Medulla oblongata (tissue), 1 donor: ENCODE results near the gene RFK.
"Not testable (repeated sequence)": the region's sequence is repeated elsewhere in the genome, so short reads cannot be mapped to it uniquely, and the experiment has no call there.

Source experiments
- DNase-seq: peaks from one replicate; pipeline ENCODE4 v3.0.0-alpha.2; 2015; ENCODE audit errors: extremely low spot score

The RFK gene

DNA sequence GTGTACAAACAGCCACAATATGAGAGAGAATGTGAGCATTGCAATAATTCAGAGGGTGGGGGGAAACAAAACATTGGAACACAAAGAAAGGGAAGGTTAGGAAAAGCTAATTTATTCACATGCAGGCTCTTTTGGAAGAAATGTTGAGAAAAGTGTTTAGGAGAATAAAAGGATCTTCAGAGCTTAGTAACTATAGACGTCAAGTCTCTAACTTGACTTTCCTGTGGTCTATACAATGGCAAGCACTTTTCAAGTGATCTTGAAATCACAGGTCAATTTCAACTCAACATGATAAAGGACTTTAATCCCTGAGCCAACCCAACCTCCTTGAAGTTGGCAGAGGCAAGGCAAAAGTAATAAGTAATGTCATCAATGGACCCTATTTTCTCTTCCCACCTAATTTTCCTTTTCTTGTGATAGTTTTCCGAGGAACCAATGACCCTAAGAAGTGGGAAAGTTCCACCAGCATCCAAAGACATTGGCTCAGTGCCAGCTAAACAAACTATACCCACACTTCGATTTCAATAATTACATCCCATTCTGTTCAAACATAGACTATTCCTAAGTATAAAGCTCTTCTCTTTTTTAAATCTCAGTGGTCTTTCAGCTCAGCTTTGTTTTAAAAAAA lies 23.7 kb downstream of the RFK start:
- no peak for DNase-seq

DNA sequence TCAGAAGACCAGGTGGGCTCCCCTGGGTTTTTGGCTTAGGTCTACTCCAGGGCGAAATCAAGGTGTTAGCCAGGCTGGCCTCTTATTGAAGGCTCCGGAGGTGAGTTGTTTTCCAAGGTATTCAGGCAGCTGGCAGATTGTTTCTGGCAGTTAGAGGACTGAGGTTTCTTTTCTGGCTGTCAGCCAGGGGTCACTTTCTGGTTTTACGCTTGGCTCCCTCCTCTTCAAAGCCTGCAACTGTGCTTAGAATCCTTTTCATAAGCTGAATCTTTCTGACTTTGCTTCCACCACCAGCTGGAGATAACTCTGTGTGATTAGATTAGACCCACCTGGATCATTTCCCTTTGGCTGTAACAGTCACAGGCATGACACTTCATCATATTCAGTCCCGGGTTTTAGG lies 24.6 kb downstream of the RFK start:
- no peak for DNase-seq

DNA sequence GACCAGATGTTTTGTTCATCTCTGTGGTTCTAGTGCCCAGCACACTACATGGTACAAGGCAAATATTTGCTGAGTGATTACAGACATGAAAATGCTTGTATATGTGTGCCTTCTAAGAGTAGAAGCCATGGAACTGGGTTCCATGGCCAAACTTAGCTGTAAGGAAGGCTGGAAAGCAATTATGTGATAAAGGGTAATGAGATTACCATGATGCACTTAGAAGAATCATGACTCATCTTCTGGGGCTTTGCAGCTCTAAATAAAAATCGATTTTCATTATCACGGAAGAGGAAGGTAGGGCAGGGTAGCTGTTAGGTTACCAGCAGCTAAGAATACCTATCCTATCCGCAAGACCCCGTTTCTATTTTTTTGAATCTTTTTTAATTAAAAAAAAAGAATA lies 28.0 kb downstream of the RFK start:
- DNase-seq, result no peak

DNA sequence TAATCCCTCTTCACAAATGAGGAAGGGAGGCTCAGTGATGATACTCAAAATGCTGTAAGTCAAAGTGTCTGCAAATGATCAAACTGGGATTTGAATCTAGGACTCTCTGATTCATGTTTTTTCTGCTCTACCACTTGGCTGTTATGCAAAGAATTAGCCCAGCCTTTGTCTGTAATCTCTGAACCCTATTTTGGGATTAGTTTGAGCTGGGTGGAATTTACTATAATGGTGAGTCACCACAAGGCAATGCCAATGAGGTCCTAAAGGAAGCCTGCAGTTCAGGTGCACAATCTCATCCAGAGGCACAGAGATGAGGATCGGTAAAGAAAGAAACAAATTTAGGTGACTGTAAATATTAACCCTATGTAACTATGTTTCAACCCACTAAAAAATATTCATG lies 29.2 kb downstream of the RFK start:
- DNase-seq, result no peak

DNA sequence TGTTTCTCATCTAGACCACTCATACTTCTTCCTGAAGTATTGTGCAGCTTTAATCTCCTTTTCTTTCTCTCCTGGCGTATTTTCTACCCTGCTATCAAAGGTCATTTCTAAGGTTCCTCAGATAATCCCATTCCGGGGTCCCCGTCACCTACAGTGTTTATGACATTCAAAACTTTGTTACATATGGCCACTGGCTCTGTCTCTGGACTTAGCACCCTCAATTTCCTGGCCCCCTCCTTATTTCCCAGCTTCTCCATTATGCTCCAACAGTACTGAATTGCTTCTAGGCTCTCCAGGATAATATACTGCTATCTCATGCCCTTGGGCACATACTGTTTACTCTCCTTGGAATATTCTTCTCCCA lies 31.2 kb downstream of the RFK start:
- no peak for DNase-seq

DNA sequence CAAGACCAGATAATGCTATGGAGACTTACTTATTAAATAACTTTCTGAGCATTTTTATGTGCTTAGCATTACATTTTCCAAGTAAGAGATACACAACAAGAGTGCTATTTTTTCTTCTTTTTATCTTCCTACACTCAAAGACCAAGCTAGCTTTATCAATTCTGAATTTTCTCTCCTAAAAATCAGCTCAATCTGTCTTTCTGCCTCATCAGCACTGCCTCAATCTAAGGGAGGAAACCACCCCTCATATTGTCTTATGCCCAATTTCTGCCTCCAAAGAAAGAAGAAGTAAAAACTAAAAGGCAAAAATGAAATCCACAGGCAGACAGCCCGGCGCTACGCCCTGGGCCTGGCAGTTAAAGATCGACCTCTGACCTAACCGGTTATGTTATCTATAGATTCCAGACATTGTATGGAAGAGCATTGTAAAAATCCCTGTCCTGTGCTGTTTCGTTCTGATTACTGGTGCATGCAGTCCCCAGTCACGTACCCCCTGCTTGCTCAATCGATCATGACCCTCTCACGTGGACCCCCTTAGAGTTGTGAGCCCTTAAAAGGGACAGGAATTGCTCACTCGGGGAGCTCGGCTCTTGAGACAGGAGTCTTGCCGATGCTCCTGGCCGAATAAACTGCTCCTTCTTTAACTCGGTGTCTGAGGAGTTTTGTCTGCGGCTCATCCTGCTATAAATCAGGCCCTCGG lies 31.7 kb downstream of the RFK start:
- DNase-seq, result not testable (repeated sequence)

DNA sequence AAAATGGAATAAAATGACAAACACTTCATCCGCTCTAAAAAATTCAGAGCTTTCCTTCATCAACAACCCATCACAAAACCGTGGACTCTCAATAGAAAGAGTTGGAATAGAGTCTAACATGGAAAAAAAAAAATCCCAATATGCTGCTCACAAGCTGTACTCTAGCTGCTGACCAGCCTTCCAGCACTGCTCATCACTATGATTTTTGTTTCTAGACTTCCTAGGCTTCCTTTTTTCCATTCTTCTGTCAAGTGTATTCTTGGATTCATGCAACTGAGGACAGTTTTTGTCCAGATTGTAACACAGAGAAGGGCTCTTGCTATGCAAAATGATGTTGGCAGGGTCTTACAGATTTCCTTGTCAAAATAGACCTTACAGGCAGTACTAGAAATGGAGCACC lies 34.5 kb downstream of the RFK start:
- DNase-seq, result no peak

DNA sequence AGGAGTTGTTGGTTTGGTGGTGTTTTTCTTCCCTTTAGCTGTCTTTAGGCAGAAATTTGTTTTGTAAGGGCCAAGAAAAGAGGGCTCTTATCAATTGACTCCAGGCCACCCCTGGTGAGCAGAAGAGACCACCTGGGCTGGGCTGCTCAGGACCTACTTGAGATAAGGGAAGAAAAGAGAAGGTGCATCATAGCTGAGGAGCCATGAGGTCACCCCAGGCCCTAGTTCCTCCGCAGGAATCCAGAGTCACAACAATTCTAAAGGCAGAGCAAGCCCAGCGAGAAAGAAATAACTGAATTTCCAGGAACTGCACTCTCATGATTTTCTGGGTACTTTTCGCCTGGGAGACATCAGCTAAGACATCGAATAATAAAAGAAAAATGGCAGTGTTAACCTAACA lies 34.9 kb downstream of the RFK start:
- no peak for DNase-seq

DNA sequence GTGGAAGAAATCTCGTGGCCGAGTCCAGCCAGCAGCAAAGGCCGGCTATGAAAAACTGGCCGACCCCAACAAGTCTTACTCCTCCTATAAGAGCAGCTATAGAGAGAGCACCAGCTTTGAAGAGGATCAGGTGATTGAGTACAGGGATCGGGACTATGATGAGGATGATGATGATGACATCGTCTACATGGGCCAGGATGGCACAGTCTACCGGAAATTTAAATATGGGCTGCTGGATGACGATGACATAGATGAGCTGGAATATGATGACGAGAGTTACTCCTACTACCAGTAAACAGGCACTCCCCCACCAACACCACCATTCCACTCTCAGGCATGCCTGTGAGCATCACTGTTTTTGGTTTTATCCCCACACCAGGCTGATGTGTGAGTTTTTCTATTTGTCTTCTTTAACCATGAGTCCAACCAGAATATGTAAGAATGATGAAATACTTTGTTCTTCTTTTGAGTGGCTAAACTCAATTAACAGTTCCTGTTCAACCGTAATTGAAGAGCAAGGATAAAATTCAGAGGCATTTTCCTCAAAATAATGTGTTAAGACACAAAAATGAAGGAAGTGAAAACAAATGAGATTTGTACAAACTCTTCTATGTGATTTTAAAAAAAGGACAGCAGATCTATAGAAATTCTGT lies 35.5 kb downstream of the RFK start:
- no peak for DNase-seq

DNA sequence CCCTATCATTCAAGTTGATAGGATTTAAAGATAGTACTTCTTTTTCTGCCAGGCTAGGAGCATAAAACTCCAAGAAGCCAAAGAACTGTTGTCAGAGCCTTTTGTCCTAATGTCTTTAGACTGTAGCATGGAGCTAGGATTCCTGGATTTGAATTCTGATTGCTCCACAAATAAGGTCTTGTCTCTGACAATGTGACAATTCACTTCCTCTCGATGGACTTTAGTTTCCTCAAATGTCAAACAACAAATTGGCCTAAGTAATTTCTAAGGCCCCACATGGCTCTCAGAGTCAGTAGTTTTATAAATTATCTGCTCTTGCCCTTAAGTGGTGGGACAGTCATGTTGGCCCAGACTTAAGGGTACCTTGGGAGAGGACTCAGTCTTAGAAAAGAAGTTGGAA lies 36.7 kb downstream of the RFK start:
- DNase-seq, result no peak

DNA sequence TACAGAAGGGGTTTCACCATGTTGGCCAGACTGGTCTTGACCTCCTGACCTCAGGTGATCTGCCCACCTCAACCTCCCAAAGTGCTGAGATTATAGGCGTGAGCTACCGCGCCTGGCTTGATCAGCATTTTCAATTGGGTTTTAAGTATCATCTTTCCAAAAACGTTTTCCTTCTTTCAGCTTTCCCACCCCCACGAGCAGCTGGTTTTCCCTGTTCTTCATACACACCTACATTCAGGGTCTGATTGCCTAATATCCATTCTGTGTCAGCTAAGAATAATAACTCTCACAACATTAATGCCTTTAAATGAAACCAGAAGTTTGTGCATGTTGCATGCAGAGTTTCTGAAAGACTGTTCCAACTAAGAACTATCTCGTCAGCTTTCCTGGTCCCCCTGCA lies 38.3 kb downstream of the RFK start:
- DNase-seq, result no peak

DNA sequence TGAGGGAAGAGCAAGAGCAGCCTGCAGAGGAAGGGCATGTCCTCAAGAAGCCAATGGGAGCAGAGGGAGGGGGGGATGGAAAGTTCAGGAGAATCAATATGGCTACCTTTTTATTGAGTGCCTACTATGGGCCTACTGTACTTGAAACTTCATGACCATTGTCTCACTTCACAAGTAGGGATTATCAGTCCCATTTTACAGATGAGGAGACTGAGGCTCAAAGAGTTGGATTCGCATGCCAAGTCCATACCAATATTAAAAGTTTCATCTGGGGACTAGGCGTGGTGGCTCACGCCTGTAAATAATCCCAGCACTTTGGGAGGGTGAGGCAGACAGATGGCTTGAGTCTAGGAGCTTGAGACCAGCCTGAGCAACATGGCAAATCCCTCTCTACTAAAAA lies 40.0 kb downstream of the RFK start:
- DNase-seq, result no peak

DNA sequence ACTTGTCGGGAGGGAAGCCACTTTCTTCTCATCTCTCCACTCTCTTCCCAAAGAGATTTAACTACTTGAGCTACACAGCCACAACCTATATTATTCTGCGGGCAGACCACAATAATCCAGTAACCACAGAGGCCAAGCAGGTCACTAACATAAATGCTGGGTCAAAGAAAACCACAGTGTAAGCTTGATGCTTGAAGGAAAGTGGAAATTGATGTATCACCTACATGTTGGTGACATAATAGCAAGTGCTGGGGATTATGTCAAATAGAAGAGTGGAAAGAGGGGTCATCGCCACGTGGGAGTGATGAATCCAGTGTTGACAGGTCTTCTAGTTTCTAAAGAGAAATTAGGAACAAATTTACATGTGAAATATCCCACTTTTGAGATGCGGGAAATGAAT lies 40.9 kb downstream of the RFK start:
- DNase-seq, result no peak

DNA sequence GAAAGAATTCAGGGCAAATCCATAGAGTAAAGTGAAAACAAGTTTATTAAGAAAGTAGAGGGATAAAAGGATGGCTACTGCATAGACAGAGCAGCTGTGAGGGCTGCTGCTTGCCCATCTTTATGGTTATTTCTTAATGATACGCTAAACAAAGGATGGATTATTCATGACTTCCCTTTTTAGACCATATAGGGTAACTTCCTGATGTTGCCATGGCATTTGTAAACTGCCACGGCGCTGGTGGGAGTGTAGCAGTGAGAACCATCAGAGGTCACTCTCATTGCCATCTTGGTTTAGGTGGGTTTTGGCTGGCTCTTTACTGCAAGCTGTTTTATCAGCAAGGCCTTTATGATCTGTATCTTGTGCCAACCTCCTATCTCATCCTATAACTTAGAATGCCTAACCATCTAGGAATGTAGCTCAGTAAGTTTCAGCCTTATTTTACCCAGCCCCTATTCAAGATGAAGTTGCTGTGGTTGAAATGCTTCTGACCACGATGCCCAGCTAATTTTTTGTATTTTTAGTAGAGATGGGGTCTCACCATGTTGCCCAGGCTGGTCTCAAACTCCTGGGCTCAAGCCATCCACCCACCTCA lies 42.1 kb downstream of the RFK start:
- no peak for DNase-seq

DNA sequence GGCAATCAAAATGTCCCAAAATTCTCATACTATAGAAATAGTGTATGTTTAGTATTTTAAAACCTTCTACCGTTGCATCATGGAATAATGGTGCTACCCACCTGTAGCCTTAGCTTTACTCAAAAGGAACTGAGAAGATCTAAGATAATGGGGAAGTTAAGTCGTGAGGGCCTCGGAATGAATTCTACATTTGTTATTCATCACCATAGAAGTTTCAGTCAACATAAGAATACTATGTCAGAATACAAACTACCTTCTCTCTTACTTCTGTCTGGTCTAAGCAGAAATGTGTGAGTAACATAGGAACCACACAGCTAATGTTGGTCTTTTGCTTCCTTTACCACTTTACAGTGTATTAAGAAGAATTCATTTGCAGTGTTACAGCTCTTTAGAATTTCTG lies 43.2 kb downstream of the RFK start:
- no peak for DNase-seq

DNA sequence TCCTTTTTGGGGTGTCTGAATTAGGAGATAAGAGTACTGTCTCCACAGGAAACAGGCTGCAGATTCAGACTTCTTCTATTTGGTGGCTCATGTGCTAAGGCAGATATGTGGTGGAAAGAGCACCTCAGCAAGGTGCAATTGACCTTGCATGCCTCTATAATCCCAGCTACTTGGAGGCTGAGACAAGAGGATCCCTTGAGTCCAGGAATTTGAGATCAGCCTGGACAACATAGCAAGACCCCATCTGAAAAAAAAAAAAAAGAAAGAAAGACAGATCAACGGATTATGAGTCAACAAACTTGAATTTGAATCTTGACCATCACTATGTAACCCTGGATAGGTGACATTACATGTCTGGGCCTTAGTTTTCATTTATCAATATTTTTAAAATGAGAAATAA lies 44.4 kb downstream of the RFK start:
- DNase-seq, result no peak

DNA sequence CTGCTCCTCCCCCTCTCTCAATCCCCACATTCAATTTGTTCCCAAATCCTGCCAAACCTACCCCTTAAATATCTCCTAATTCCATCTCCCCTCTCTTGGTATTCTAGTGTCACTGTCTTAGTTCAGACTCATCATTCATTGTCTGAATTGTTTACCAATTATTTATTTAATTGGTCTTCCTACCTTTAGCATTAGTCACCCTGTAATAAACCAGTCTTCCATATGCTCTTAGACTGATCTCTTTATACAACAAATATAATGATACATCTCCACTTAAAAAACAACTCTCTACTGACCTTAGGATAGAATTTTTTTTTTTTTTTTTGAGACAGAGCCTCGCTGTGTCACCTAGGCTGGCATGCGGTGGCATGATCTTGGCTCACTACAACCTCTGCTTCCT lies 51.4 kb downstream of the RFK start:
- no peak for DNase-seq

DNA sequence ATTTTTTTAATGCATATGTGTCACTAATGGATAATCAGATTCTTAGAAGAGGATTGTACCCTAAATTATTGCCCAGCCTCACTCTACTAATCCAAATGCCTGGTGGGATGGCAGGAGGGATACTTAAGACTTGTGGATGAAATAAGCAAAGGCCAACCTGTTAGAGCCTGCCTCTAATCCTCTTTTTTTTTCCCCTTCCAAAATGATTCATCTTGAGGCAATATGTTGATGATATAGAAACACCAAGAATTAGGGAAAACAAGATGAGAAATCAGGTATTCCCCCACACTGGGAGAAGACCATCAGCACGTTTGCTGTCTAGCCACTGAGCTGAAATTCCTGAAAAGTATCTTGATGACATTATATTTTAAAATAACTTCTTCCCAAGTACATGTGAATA lies 52.0 kb downstream of the RFK start:
- no peak for DNase-seq

DNA sequence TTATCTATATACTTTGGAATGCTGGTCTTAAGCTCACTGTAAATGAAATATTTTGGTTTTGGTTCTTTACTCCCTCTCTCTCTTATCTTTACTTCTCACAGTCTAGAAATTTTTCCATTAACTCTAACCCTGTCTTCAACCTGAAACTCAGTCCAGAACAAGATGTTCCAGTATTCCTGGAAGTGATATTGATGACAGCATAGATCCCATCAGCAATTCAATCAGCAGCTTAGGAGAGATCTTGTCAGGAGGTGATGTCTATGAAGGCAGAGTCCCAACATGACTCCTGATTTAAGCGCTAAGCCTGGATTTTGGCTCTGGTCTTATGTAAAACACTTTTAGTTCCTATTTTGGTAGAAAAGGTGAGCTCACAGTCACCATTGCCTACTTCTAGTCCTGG lies 52.6 kb downstream of the RFK start:
- DNase-seq, result no peak

DNA sequence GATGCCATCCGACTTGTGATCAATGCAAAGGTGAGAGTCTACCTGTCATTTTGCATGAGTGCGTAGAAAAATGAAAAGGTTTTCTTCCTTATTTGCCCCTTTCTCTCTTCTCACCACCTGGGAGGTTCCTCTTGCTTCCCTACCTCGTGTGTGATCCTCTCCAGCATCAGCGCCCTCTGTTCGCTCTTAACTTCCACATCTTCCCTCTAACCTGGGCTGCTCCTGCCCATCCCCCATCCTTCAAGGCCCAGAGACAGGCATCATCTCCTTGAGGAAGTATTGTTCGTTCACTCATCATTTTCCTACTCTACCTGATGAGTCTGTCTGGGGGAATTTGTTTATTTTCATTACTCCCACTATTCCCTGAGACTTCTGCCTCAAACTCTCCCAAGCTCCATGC lies 55.8 kb downstream of the RFK start:
- DNase-seq, result no peak

DNA sequence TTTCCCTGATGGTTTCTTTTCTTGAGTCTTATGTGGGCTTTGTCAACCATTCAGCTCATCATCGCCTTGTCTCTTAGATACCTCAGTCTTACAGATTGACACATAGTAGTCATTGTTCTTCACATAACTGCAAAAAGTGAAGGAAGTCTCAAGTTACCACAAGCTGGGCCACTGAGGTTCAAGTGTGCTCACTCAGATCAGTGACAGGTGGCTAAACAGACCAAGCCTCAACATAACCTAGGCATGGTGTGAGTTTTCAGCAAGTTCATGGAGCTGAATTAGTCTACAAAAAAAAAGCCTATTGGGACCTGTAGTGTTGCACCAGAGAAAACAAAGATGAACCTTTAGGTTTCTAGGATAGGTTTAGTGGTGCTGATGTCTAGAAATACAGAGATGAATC lies 58.2 kb downstream of the RFK start:
- DNase-seq, result no peak
